ENCODE measurements around the gene RASGRP1. TPM values are rescaled to one million over a fixed set of nuclear protein-coding genes. Genes with fewer than 3 reads are reported as not detected.

RASGRP1 gene
- polyA plus RNA-seq (ENCODE audit: insufficient read length in 3 of 3): 10 to 100 TPM; 10.8 to 13.9 (median 11.4) TPM
- long read RNA-seq, donor 1: 0 reads
- long read RNA-seq, donor 2, full-length matches to known transcripts: 1 of 1 reads
- long read RNA-seq, donor 2, partial matches to known transcripts: 0 of 1 reads
- long read RNA-seq, donor 2, other reads (novel, unspliced or antisense): 0 of 1 reads
- long read RNA-seq, donor 3, full-length matches to known transcripts: 2 of 8 reads
- long read RNA-seq, donor 3, partial matches to known transcripts: 6 of 8 reads
- long read RNA-seq, donor 3, other reads (novel, unspliced or antisense): 0 of 8 reads
- long read RNA-seq, donor 4: 0 reads
- long read RNA-seq, donor 5: 0 reads
- long read RNA-seq, donor 6: 0 reads
- long read RNA-seq, donor 7, full-length matches to known transcripts: 1 of 1 reads
- long read RNA-seq, donor 7, partial matches to known transcripts: 0 of 1 reads
- long read RNA-seq, donor 7, other reads (novel, unspliced or antisense): 0 of 1 reads
- long read RNA-seq, donor 8: 0 reads
- long read RNA-seq, donor 9, full-length matches to known transcripts: 1 of 1 reads
- long read RNA-seq, donor 9, partial matches to known transcripts: 0 of 1 reads
- long read RNA-seq, donor 9, other reads (novel, unspliced or antisense): 0 of 1 reads
- long read RNA-seq, donor 10, full-length matches to known transcripts: 2 of 2 reads
- long read RNA-seq, donor 10, partial matches to known transcripts: 0 of 2 reads
- long read RNA-seq, donor 10, other reads (novel, unspliced or antisense): 0 of 2 reads
- long read RNA-seq, donor 11: 0 reads
- long read RNA-seq, donor 12: 0 reads
- long read RNA-seq, donor 13: 0 reads
- long read RNA-seq, donor 14, full-length matches to known transcripts: 1 of 1 reads
- long read RNA-seq, donor 14, partial matches to known transcripts: 0 of 1 reads
- long read RNA-seq, donor 14, other reads (novel, unspliced or antisense): 0 of 1 reads
- long read RNA-seq, donor 15, full-length matches to known transcripts: 1 of 1 reads
- long read RNA-seq, donor 15, partial matches to known transcripts: 0 of 1 reads
- long read RNA-seq, donor 15, other reads (novel, unspliced or antisense): 0 of 1 reads
- long read RNA-seq, donor 16, full-length matches to known transcripts: 4 of 14 reads
- long read RNA-seq, donor 16, partial matches to known transcripts: 10 of 14 reads
- long read RNA-seq, donor 16, other reads (novel, unspliced or antisense): 0 of 14 reads

DNA sequence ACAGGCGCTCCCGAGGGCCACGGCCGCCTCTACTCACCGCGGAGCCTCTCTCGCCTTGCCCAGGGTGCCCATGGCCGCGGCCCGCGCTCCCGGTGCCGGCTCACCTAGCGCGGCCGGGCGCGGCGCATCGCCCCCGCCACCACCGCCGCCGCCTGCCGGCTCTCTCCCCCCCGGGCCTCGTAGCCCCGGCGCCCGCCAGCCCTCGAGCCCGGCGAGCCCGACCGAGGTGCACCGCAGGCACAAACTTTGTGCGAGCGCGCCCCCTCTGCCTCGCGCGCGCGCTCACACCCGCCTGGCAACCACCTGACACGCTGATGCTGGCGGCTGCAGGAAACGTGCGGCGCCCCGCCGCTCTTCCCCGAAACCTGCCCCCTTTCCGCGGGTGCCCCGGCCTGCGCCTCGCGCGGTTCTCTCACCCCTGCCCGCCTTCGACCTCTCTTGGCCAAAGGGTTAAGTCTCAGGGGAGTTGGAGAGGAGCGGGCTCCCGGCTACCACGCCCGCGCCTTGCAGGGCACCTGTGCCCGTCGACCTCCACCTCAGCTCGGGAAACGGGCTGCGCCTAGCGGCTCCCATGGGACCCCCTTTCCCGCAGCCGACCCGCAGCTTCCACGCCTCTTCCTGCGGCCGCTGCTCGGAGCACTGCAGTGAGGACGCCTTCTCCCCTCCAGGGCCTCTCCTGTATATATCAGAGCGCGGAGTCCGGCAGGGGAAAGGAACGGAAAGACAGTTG is at the start of gene RASGRP1:
Gene RASGRP1, minus strand, starts transcription at position 258 of the 730 bp plus-strand sequence. Its CDS starts 186 bp downstream, at position 72.
- DNase-seq (ENCODE audit: extremely low read depth in 1 of 11, low read depth in 9 of 11, low spot score in 4 of 11): peak in 10 of 11 donors; percentile 46 to 70 (median 63)

DNA sequence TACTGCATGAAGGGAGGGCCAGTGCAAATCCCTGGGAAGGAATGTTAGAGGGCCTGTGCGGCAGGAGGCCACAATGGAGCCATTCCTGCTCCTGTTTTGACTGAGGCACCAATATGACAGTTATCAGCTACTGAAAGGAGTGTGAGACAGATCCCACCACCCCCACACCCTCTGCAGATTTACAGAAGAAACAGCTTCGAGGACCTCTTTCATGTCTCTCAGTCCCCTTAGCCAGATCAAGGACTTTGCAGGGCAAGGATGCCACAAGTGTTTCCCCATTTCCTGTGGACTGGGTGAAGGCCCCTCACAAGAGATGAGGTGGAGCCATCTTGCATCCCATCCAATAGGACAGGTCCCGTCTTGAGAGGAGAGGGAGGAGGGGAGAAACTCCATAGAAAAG is 48.5 kb upstream of the RASGRP1 start:
- DNase-seq (ENCODE audit: extremely low read depth in 1 of 11, low read depth in 9 of 11, low spot score in 4 of 11): no peak

GRCh38 chr15:38612159-38612863 is 47.7 kb upstream of the RASGRP1 start:
- no peak for DNase-seq (ENCODE audit: extremely low read depth in 1 of 11, low read depth in 9 of 11, low spot score in 4 of 11)

DNA sequence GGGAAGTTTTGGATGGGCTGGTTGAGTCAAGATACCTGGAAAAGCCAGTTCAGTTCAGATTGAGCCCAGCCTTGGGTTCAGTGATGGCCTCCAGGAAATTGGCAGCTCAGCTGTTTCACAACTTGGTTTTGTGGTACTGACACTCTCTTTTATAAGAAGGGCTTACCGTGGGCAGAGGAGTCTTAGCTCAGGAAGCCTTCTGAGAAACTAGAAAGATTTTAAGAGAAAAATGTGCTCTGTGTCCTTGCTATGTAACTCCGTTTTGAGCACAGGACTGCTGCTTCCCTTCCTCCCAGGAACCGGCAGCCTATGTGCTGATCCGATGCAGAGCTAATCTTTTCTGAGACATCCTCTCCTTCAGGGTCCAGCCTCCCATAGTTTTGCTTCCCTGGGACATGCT is 46.6 kb upstream of the RASGRP1 start:
- no peak for DNase-seq (ENCODE audit: extremely low read depth in 1 of 11, low read depth in 9 of 11, low spot score in 4 of 11)

DNA sequence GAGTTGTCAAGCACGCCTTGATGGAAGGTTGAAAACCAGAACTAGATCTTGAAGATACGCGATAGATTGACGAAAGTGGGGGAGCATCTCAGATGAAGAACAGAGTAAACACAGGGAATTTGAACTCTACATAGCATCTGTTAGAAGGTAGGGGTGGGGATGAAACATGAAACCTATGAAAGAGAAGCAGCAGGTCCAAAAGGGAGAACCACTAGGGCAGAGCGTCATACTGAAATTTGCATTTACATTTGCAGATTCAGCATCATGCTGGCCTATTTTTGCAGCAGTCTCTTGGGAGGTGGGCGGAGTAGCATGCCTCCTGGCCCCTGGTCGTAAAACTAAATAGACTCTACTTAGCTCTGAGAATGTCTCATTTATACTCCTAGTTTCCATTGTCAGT is 46.1 kb upstream of the RASGRP1 start:
- no peak for DNase-seq (ENCODE audit: extremely low read depth in 1 of 11, low read depth in 9 of 11, low spot score in 4 of 11)

- DNase-seq (ENCODE audit: extremely low read depth in 1 of 11, low read depth in 9 of 11, low spot score in 4 of 11): no peak
Measured at GRCh38 chr15:38609097-38609738, 44.6 kb upstream of the RASGRP1 start.

DNA sequence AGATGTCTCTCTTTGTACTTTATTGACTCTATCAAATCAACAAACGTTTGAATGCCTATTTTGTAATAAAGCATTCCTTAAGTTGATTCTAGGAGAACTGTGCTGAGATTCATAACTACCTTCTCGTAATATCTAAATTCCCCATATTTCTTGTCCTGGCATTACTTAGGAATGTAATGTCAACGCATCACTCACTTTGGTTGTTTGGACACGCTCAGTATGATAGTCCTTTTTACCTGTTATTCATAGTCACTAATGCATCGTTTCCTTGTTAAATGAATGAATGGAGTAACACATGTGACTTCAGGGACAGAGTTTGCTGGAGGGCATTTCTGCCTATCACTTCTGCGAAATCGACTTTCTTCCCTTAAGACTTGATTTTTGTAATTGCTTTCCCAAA is 44.1 kb upstream of the RASGRP1 start:
- no peak for DNase-seq (ENCODE audit: extremely low read depth in 1 of 11, low read depth in 9 of 11, low spot score in 4 of 11)

DNA sequence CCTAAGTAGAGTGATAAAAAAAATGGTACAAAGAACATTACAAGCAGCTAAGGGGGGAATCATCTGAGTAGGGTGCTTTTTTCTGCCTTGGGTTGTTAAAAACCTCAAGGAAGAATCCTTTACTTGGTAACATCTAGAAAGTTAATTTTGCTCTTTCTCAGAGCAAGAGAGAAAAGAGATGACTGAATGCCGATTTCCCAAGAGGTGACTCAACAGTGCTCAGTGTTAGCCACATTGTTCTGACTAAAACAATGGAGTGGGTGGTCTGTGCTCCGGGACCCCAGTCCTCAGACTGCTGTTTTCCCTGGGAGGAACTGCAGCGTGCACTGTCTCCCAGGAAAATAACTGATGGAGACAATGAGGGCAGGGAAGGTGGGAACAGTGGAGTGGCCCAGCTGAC is 41.1 kb upstream of the RASGRP1 start:
- DNase-seq (ENCODE audit: extremely low read depth in 1 of 11, low read depth in 9 of 11, low spot score in 4 of 11): no peak

DNA sequence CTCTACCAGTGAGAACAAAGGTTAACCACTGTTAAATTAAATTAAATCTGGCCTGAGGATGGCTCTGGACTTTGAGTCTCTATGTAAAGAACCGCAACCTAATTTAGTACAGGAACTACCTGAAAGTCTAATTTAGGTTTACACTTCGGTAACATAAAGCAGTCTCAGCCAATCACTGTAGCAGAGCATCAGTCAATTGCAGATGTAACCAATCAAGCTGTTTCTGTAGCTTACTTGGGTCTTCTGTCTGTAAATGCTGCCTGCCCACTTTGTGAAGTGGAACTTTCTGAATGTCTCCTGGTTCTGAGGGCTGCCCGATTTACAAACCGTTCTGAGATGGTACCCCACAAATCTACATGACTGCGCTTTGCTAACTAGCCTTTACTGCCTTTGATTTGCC is 39.1 kb upstream of the RASGRP1 start:
- DNase-seq (ENCODE audit: extremely low read depth in 1 of 11, low read depth in 9 of 11, low spot score in 4 of 11): no peak

- DNase-seq (ENCODE audit: extremely low read depth in 1 of 11, low read depth in 9 of 11, low spot score in 4 of 11): no peak
Measured at GRCh38 chr15:38602910-38603670, 38.5 kb upstream of the RASGRP1 start.

- no peak for DNase-seq (ENCODE audit: extremely low read depth in 1 of 11, low read depth in 9 of 11, low spot score in 4 of 11)
Measured at GRCh38 chr15:38600236-38600635, 35.6 kb upstream of the RASGRP1 start.

GRCh38 chr15:38598749-38599148 is 34.1 kb upstream of the RASGRP1 start:
- DNase-seq (ENCODE audit: extremely low read depth in 1 of 11, low read depth in 9 of 11, low spot score in 4 of 11): no peak

DNA sequence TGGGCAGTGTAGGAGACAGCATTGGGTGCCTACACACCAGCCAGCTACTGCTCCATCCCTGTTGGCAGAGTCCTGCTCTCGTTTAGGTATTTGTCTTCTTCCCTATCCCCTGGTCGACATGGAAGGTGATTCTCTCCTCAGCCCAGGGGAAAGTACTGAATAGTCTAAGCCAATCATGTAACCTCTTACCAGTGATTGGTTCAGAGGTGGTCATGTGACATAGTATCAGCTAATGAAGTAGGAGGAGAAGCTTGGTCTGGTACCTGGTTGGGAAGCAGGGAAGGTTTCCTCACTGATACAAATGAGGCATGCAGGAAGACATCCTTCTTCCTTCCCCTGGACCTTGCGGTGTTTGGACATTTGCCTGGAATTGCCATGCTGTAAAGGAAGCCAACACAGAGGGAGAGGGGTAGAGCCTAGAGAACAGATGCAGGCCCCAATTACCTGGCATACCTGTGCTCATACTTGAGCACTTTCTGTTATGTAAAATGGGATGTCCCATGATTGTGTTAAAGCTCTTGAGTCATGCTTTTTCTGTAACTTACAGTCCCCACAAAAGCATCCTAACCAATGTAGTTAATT is 32.7 kb upstream of the RASGRP1 start:
- no peak for DNase-seq (ENCODE audit: extremely low read depth in 1 of 11, low read depth in 9 of 11, low spot score in 4 of 11)

DNA sequence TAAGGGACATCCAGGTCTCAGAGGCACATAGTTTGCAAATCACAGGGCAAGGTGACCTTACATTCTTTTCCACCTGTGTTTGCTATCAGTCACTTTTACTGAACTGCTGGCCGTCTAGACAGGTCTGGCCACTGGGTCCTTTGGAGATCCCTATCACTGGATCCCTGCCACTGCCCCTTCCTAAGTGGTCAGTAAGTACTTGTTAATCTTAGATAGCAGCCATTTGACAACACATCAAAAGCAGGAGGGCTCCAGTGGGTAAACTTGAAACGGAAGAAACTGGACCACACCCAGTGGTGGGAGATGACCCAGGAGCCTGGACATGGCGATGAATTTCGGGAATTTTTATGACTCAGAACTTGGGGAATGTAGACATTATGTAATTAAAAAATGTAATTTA is 28.9 kb upstream of the RASGRP1 start:
- no peak for DNase-seq (ENCODE audit: extremely low read depth in 1 of 11, low read depth in 9 of 11, low spot score in 4 of 11)

DNA sequence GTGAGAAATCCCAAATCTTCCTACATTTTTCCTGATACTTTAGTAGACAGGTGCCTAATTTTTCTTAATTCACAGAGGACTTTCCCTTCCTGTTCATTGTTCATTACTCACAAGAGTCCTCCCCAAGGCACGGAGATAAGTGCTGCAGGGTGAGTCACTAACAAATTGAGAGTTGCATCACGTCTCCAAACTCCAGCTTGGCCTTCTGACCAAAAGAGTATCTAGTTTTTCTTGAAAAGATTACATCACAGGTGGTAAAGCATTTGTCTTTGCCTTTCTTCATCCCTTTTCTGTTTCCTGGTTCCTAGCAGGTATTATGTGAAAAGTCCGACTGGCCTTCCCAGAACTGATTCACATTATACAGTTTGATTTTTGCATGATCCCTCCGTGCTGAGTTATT is 24.9 kb upstream of the RASGRP1 start:
- no peak for DNase-seq (ENCODE audit: extremely low read depth in 1 of 11, low read depth in 9 of 11, low spot score in 4 of 11)

GRCh38 chr15:38588672-38589071 is 24.1 kb upstream of the RASGRP1 start:
- no peak for DNase-seq (ENCODE audit: extremely low read depth in 1 of 11, low read depth in 9 of 11, low spot score in 4 of 11)

- no peak for DNase-seq (ENCODE audit: extremely low read depth in 1 of 11, low read depth in 9 of 11, low spot score in 4 of 11)
Measured at GRCh38 chr15:38587214-38587613, 22.6 kb upstream of the RASGRP1 start.
